ENCODE measurements around the gene IGF1R. TPM values are rescaled to one million over a fixed set of nuclear protein-coding genes. Genes with fewer than 3 reads are reported as not detected.

The IGF1R gene
- total RNA-seq, 1 donor from 2014 or later, result 131 TPM

DNA sequence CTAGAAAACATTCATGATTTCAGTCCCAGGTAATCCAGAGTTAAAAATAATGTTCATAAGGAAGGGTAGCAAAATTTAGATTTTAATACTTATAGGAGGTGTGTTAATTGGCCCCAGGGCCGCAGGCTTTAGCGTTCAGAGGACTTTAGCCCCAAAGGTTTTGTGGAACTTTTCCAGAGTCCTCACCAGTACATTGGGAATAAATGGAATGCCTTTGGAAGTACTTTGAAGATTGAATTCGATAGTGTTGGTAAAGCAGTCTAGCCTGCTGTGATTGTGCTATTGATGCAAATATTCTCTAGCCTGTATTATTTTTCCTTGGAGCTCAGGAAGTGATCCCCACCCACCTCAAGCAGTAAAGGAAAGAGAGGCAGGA, 137.1 kb downstream of the IGF1R start:
- no peak overlapping the region for H3K4me3 Mint-ChIP-seq (ENCODE audit: unreplicated experiment)
- H3K4me1 Mint-ChIP-seq (ENCODE audit: unreplicated experiment), result peaks cover 48% of the 10 kb centered on the region
- TF ChIP-seq CTCF (IDR thresholded peaks at IDR 0.05; ENCODE audit: unreplicated experiment), result no peak
- peak overlapping the region; percentile 3 for H3K27ac Mint-ChIP-seq (ENCODE audit: unreplicated experiment)
- peaks cover 3% of the 10 kb centered on the region for H3K36me3 Mint-ChIP-seq (ENCODE audit: low read depth, unreplicated experiment)
- peaks cover 4% of the 10 kb centered on the region for H3K27me3 Mint-ChIP-seq (ENCODE audit: unreplicated experiment)
- H3K9me3 Mint-ChIP-seq (ENCODE audit: unreplicated experiment), result no peaks in the 10 kb centered on the region
- no peak for DNase-seq (ENCODE audit: low spot score)

DNA sequence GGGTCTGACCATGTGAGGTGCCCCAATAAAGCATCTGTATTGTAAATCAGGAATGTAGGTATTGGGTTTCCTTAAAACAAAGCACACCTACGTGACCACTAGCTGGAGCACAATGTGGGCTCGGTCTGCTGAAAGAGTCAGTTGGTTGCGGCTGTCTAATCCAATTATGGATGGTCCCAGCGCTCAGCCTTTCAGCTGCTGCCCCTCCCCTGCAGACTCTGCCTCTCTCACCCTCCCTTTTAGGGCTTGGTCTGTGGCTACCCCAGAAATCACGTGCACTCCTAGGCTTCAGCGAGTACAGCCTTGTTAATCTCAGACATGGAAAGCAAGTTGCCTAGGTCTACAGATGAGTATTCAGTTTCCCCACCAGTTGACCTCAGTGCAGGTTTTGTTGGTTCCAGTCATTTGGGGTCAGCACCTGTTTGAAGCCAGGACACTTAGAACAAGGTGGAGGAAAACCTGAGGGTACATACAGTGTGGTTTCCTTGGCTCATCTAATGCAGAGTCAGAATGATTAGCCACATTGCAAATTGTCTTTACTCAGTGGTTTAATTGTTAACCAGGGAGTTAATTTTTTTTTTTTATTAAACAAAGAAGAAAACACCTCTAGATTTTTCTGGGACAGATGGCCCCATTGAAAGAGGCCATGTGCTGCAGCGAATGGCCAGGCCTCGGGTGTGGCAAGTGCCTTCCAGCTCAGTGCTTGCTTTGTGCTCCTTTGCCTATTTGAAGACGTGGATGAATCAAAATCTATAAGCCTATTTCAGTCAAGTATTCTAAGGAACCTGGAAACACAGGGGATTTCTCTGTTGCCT, 137.7 kb downstream of the IGF1R start:
- Mint-ChIP-seq H3K27me3 (ENCODE audit: unreplicated experiment) (peaks cover 4% of the 10 kb centered on the region), H3K27ac (ENCODE audit: unreplicated experiment) (peak overlapping the region; percentile 3), H3K4me3 (ENCODE audit: unreplicated experiment) (no peak overlapping the region), H3K36me3 (ENCODE audit: low read depth, unreplicated experiment) (peaks cover 3% of the 10 kb centered on the region), H3K4me1 (ENCODE audit: unreplicated experiment) (peaks cover 51% of the 10 kb centered on the region), H3K9me3 (ENCODE audit: unreplicated experiment) (no peaks in the 10 kb centered on the region)
- no peak for TF ChIP-seq CTCF (IDR thresholded peaks at IDR 0.05; ENCODE audit: unreplicated experiment)
- DNase-seq (ENCODE audit: low spot score), result no peak

DNA sequence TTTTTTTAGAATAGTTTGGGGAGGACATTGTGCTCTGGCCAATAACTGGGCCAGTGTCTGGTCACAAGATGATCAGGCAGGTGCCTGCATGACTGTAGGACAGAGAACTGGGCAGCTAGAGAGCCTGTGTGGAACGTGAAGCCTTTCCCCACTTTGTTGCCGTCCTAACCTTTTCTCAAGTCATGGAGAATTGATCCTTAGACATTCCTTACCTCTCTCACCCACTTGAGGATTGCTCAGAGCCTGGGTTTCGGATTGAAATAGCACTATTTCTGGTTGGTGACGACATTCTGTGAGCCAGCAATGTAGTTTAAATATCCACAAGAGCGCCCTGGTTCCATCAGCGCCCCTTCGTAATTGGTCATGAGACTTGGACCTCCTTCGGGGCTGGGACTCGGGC, 138.4 kb downstream of the IGF1R start:
- Mint-ChIP-seq H3K27me3 (ENCODE audit: unreplicated experiment) (peaks cover 4% of the 10 kb centered on the region), H3K4me1 (ENCODE audit: unreplicated experiment) (peaks cover 53% of the 10 kb centered on the region), H3K4me3 (ENCODE audit: unreplicated experiment) (no peak overlapping the region), H3K36me3 (ENCODE audit: low read depth, unreplicated experiment) (peaks cover 3% of the 10 kb centered on the region), H3K9me3 (ENCODE audit: unreplicated experiment) (no peaks in the 10 kb centered on the region), H3K27ac (ENCODE audit: unreplicated experiment) (no peak overlapping the region)
- DNase-seq (ENCODE audit: low spot score), result no peak
- TF ChIP-seq CTCF (IDR thresholded peaks at IDR 0.05; ENCODE audit: unreplicated experiment), result no peak

DNA sequence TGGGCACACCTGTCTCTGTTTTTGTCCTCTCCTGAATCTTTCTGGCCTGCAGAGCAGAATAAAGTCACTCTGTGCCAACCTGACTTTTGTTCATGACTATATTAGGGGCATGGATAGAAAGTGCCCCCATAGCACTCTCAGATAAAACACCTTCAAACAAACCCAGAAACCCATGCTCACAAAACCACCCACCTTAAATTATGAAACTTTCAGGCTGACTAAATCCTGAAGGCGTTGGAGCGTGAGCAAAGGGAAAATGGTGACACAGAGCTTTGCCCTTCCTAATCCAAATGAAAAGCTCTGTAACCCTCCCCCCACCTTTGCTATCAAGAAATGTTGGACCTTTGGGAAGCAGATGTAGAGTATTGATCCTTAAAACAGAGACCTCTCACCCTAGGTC, 138.9 kb downstream of the IGF1R start:
- peaks cover 3% of the 10 kb centered on the region for H3K36me3 Mint-ChIP-seq (ENCODE audit: low read depth, unreplicated experiment)
- H3K4me1 Mint-ChIP-seq (ENCODE audit: unreplicated experiment), result peaks cover 57% of the 10 kb centered on the region
- H3K27ac Mint-ChIP-seq (ENCODE audit: unreplicated experiment), result no peak overlapping the region
- TF ChIP-seq CTCF (IDR thresholded peaks at IDR 0.05; ENCODE audit: unreplicated experiment), result no peak
- DNase-seq (ENCODE audit: low spot score), result no peak
- no peak overlapping the region for H3K4me3 Mint-ChIP-seq (ENCODE audit: unreplicated experiment)
- peaks cover 4% of the 10 kb centered on the region for H3K27me3 Mint-ChIP-seq (ENCODE audit: unreplicated experiment)
- H3K9me3 Mint-ChIP-seq (ENCODE audit: unreplicated experiment), result no peaks in the 10 kb centered on the region

DNA sequence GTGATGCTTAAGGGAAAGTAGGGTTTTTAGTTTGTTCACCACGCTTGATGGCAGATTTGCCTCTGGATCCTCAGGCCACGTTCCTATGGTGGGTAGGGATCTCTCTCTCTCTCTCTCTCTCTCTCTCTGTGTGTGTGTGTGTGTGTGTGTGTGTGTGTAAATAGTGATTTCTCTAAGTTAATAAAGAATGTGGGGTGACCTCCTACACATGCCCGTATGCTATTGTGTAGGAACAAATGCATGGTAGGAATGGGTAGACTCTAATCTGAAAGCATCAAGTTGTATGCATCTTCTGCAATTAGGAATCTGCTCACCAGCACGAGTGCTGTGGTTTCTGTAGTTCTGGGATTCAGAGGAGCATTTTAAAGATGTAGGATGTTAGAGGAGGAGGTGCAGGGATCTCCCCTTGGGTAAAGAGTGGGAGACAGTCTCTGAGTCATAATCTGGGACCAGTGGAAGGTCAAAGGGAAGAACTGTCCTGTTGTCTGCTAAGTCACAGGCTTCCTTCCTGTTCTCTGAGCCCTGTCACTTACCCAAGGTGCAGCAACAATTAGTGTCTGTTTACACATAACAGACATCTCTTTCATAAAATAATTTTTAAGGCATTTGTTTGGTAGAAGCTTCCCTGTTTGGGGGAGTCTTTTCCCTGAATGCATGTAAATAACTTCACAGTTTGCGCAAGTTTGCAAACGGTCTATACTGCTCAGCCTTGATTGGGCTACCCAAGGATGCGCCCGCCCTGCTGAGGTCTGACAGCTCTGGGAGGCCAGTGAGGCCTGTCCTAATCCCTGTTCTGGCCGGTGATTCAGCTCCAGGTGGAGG, 139.8 kb downstream of the IGF1R start:
- H3K9me3 Mint-ChIP-seq (ENCODE audit: unreplicated experiment), result no peaks in the 10 kb centered on the region
- H3K27me3 Mint-ChIP-seq (ENCODE audit: unreplicated experiment), result peaks cover 4% of the 10 kb centered on the region
- TF ChIP-seq CTCF (IDR thresholded peaks at IDR 0.05; ENCODE audit: unreplicated experiment), result no peak
- peak overlapping the region; percentile 77 for H3K27ac Mint-ChIP-seq (ENCODE audit: unreplicated experiment)
- DNase-seq (ENCODE audit: low spot score), result no peak
- H3K4me3 Mint-ChIP-seq (ENCODE audit: unreplicated experiment), result peak overlapping the region; percentile 2
- H3K4me1 Mint-ChIP-seq (ENCODE audit: unreplicated experiment), result peaks cover 63% of the 10 kb centered on the region
- peaks cover 3% of the 10 kb centered on the region for H3K36me3 Mint-ChIP-seq (ENCODE audit: low read depth, unreplicated experiment)

Measured in endothelial cell (in vitro differentiated cells).